GM10847 (cell line): Measurements from ENCODE around the gene RER1.
A peak's percentile ranks its signal among the peaks of the same experiment; 100 is the strongest.

Source experiments
- POLR2A ChIP-seq: IDR thresholded peaks from 2 replicates; pipeline ENCODE4 v1.6.1; 2011; ENCODE audit not compliant: insufficient read length; ENCODE audit errors: extremely low read depth

The RER1 gene, protein sequence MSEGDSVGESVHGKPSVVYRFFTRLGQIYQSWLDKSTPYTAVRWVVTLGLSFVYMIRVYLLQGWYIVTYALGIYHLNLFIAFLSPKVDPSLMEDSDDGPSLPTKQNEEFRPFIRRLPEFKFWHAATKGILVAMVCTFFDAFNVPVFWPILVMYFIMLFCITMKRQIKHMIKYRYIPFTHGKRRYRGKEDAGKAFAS

DNA sequence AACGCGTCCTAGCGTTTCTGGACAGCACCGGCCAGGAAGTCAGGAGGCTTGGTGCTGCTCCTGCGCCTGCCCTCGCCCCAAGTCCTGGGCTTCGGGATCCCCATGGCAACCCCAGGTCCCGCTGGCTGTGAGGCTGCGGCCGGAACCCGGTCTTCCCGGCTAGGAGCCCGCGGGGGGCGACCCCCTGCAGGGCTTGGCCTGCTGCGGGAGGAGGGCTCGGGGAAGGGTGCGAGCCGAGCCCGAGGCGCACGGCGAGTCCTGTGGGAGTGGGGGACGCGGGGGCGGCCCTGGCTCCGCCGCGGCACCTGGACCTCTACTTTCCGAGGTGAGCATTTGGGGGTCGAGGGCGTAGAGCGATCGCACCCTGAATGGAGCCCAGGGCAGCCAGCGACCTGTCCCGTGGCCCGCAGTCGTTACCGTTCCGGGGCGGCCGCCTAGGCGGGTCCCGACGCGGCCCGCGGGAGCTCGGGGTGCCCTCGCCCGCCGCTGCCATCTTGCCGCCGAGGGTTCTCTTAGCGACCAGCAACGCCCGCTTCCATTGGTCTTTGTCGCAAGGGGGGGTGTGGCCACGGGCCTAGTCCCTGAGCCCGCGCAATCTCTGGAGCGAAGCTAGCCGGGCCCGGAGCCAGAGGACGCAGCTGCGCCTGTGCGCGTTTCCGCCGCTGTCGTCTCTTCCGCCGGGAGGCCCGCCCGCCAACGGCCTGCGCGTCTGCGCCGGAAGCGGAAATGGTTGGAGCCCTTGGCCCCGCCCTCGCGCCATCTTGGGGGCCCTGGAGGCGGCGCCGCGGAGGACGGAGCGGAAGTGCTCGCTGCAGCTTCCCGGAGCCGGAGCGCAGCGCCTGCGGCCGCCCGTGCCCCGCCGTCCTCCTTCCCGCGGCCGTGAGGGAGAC lies at the start of gene RER1, which contains the start of gene MORN1:
TSS of gene RER1 (plus strand) at position 801 of the 890 bp plus-strand sequence. CDS start 3,950 bp downstream, outside the sequence.
TSS of gene MORN1 (minus strand) at position 514 of the 890 bp plus-strand sequence. CDS start at position 493, 21 bp downstream.
- TF ChIP-seq POLR2A: peak; percentile 85

DNA sequence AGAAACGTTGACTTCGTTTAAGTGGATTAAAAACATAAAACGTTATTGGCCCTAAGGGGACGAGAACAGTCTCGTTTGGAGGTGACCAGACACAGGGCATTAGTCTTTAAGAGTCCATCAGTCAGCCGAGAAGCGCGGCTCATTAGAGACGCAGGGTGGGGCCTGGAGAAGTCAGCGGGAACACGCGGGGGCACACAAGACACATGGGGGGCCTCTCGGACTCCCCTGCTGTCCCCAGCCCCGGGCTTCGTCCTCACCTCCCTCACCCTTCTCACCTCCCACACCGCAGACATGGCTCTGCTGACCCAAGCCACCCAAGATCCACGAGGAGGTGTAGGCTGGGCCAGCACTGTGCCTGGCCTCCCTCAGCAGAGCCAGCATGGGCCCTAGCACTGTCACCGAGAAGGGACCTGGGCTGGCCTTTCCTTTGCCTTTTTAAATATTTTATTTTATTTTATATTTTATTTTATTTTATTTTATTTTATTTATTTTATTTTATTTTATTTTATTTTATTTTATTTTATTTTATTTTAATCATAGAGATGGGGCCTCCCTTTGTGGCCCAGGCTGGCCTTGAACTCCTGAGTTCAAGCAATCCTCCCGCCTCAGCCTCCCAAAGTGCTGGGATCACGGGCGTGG lies 49.1 kb upstream of the RER1 start:
- no peak for TF ChIP-seq POLR2A

DNA sequence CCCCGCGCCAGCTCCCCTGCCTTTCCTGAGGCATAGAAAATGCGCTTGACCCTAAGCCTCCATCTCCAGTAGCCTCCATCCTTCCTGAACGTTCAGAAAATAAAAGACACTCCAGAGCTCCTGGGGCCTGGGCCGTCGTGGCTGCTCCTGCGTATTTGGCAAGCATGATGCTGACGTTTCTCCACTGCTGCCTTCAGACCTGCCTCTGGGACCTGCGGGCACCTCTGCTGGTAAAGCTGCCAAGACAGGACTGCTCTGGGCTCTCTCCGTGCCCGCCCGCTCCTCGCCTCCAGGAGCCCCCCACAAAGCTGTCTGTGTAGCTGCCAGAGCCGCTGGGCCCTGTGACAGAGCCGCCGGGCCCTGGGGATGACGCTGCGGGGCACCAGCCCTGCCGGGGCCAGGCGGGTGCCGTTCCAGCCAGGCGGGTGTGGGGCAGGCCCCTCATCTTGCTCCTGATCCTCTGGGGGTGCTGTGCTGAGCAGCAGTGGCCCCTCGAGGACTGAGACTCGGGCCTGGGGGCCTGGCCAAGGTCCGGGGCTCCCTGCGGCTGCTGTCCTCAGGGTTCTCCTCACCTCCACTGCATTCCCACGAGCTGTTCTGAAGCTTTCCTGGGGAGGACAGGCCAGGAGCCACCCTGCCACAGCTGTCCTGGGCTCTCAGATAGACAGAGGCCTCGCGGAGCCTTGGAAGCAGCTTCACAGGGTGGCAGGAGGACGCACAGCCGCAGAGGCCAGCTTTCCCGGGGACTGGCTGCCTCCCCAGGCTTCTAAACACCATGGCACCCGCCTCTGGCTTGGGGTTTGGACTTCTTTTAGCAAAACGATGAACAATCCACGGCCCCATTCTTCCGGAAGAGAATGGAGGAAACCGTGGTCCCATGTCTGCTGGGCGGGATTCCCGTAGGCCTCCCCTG lies 48.4 kb upstream of the RER1 start:
- TF ChIP-seq POLR2A: no peak

DNA sequence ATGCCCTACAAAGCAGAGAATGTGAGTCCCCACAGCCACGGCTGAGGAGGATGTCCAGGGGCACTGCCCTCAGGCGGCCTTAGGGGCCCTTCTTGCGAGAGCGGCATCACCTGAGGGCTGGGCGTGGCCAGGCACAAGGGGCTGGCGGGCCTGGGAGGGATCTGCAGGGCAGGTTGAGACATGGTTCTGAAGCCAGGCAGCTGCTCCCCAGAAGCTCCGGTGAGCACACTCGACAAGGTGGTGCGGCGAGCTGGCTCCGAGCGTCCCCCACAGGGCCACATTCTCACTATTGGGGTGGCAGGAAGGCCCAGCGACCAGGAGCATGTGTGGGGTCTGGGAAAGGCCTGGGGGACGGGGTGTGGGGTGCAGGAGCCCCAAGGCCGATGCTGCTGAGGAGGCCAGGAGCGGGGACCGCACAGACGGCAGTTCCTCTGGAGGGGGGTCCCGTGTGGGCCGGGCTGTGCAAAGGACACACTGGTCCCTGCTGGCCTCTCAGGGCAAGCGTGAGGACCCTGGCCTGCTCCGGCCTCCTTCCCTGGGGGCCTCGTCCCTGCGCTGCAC lies 47.4 kb upstream of the RER1 start:
- TF ChIP-seq POLR2A: no peak

DNA sequence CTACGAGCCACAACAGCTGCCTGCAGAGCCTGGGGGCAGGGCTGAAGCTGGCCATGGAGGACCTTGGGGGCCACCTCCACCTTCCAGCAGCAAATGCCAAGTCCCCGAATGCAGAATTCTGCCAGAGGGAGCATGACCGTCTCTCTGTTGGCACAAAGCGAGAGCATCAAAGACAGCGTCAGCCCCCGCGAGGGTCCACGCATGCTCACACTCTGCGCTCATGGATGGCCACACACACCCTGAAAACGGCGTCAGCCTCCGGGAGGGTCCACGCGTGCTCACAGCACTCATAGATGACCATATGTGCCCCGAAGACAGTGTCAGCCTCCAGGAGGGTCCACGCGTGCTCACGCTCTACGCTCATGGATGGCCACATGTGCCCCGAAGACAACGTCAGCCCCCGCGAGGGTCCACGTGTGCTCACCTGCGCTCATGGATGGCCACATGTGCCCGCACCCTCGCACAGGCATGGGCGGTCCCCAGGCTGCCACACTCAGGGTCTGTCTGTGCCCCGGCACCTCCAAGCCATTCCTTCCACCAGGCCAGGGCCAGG lies 46.8 kb upstream of the RER1 start:
- TF ChIP-seq POLR2A: no peak

DNA sequence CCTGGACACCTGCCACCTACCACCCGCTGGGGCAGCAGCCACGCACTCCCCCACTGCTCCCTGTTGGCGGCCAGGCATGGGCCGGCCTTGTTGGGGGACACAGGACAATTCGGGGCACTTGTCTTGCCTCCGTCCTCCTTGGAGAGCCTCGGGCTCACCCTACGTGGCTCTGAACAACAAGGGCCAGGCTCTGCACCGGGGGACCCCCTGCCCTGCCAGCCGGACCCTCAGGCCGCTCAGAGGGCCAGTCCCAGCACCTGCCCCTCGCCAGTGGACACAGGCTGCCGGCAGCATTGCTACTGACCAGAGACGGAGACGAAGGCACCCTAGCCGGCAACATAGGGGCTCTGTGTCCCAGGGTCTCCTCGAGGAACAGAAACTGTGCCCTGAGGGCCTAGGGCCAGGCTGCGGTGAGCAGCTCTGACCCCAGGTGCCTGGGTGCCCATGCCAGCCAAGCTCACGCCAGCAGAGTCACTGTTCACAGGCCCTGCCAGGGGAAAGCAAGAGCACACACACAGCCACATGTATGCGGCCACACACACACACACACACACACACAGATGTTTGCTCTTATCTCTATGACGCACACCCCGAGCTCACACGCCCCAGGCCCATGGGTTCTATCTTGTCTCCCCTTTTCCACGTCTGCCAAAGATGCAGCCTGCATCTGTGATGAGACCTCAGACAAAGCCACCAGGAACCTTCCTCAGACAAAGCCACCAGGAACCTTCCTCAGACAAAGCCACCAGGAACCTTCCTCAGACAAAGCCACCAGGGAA lies 46.2 kb upstream of the RER1 start:
- no peak for TF ChIP-seq POLR2A

DNA sequence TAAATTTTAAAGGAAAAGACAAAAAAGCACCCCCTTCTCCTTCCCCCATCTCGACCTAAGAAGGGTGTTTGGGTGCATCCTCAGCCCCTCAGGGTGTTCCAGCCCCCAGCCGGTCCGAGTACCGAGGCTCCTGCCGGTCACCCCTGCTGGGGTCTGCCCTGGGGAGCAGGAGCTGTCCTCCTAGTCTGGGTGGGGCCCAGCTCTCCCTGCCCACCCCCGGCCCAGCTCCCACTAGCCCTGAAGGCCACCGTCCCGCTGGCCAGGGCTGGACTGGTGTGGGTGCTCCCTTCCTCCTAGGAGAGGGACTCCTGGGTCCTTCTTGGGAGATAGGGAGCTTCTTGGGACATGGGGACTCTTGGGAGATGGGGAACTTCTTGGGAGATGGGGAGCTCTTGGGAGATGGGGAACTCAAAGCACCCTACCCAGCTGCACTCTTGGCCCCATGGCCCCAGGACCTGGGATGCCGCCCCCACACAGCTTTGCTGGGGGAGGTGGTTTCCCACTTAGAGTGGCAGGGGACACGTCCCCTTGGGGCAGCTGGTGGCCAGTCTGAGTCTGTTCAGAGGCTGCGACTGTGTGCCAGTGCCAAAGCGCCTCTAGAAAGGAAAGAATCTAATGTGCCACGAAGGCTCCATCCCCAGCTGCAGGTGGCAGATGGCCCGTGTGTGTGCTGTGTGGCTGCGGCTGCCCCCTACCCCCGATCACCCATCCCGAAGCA lies 44.8 kb upstream of the RER1 start:
- no peak for TF ChIP-seq POLR2A

DNA sequence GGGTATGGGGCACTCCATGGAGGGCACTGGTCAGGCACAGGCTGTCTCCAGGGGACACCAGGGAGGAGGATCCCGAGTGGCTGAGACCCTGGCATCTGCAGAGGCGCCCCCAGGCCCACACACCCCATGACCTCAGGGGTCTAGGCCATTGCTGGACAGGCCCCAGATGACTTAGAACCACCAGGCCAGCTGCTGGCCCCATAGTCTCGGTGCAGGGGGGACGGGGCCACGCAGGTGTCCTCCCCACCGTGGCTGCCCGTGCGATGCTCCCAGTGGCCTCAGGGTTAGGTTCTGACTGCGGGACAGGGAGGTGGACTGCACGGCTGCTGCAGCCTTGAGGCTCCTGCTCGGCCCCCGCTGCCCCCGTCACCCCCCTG lies 44.2 kb upstream of the RER1 start:
- no peak for TF ChIP-seq POLR2A

DNA sequence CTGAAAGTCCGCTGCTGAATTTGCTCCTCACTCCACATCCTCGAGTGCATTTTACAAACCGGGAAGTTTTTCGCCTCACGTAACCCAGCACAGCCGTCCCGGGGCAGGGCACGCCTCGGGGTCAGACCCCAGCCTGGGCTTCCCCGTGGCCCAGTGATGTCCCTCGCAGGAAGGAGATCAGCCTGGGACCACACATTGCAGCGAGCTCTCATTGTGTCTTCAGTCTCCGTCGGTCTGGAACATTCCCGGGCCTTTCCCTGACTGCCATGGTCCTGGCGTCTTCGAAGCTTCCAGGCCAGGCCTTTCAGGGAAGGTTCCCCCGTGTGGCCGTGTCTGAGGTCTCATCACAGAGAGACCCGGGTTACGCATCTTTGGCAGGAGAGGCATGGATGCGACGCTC lies 43.7 kb upstream of the RER1 start:
- no peak for TF ChIP-seq POLR2A

DNA sequence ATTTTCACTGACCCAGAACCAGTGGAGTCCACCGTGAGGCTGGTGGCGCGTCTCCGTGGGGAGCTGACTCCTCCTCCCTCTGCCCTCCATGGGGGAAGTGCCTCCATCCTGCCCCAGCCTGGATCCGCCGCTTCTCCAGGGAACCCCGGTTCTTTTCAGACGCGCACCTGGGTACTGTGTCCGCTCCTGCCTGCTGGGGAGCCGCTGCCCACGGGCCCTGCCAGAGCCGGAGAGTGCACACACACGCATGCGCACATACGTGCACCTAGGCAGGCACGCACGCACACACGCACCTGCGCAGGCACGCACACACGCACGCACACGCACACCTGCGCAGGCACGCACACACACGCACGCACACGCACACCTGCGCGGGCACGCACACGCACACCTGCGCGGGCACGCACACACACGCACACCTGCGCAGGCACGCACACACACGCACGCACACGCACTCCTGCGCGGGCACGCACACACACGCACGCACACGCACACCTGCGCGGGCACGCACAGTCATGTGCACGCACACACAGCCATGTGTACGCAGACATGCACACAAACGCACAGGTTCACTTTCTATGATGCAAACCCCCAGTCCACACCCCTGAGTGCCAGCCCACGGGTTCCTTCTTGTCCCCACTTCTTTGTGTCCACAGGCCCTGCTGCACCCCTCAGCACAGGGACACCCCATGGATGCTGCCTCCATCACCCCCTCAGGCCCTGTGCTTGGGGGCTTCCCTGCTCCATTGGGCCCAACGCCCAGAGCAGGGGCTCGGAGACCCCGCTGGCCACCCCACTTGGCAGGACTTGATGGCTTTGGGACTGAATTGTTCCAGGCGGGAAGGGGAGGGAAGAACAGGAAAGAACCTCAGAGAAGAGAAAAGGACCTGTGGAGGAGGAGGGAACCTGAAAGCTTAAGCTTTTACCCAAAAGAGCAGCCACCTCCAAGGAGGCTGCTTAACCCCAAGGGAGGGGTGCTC lies 43.0 kb upstream of the RER1 start:
- TF ChIP-seq POLR2A: no peak

DNA sequence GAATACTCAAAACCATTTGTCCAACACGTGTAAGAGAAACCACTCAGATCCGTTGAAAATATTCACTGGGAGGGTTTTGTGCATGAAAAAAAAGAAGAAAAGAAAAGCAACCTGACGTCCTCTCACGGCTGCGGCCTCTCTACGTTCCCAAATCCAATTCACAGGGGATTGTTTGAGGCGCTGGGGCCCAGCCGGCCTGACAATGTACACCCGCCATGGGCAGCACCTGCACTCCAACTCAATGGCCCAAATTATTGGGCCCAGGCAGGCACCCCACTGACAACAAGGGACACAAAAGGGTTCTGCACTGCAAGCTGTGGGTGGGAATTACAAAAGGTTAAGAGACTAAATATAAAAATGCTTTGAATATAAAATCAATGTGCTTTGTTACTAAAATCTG lies 41.8 kb upstream of the RER1 start:
- no peak for TF ChIP-seq POLR2A

DNA sequence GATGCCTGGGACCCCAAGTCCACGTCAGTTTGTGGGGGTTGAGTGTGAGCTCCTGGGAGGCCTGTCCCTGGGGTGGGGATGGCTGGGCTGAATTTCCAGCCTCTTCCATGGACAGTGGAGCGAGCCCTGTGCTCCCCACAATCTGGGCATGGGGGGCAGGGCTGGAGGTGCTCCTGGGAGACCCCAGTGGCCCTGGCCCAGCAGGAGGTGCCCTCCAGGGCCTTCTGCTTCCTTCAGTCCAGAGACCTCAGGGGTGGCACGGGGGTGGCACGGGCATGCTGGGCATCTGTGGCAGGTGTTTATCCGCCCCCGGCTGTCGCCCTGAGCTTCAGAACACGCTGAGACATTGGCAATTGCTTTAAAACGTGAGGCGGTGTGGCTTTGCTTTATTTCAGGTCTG lies 41.1 kb upstream of the RER1 start:
- TF ChIP-seq POLR2A: no peak
